Right kidney (tissue), 1 donor: ENCODE results near the gene KCNE4.
A peak's percentile ranks its signal among the peaks of the same experiment; 100 is the strongest.

Experiments
- DNase-seq: peaks from one replicate; pipeline ENCODE4 v3.0.0-alpha.2; 2016

The KCNE4 gene

DNA sequence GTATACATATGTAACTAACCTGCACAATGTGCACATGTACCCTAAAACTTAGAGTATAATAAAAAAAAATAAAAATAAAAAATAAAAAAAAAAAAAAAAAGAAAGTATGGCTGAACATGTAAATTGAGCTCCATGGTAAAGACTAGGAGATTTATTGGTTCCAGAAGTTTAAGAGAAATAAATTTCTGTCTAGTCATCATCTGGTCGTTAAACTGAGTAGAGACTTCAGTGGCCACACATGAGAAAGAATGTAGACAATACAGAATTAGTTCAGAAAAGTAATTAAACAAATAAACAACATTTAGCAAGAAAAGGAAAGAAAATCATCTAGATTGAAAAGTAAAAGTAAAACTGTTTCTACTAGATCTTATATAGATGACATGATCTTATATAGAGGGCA lies 12.4 kb upstream of the KCNE4 start:
- DNase-seq: no peak

DNA sequence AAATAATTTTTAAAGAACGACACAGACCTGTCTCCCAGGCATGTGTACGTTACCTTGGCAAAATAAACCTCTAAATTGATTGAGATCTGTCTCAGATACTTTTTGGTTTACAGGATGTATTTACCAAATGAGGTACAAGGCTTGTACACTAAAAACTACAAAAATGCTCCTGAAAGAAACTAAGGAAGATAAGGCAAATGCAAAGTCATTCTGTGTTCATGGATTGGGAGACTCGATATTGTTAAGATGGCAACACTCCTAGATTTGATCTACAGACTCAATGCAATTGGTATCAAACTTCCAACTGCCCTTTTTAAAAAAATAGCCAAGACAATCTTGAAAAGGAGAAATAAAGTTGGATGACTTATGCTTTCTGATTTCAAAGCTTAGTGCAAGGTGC lies 11.5 kb upstream of the KCNE4 start:
- no peak for DNase-seq

DNA sequence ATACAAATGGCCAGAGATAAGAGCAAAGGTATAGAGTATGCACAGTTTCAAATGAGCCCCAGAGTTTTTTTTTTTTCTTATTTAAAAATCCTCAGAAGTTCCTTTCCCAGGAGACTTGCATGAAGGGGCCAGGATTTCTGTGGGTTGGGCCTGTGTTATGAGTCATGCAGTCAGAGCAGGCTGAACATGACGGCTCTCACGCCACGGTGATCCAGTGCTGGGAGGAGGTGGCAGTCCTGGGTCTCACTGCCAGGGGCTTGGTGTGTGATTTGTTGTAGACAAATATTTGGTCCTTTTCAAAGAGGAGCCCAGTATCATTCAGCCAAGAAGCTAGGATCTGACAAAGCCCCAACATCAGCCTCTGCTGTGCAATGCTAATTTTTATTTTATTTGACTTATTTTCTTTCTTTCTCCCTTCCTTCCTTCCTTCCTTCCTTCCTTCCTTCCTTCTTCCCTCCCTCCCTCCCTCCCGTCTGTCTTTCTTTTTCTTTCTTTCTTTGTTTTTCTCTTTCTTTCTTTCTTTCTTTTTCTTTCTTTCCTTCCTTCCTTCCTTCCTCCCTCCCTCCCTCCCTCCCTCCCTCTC lies 10.4 kb upstream of the KCNE4 start:
- no peak for DNase-seq

DNA sequence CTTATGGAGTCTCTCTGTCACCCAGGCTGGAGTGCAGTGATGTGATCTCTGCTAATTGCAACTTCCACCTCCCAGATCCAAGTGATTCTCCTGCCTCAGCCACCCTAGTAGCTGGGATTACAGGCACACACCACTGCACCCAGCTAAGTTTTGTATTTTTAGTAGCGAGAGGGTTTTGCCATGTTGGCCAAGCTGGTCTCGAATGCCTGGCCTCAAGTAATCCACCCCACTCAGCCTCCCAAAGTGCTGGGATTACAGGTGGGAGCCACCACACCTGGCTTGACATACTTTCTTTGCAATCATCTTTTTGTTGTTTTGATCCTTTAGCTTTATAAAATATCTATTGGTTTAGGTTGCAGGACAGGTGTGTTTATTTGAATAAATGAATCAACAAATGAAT lies 9.7 kb upstream of the KCNE4 start:
- no peak for DNase-seq

DNA sequence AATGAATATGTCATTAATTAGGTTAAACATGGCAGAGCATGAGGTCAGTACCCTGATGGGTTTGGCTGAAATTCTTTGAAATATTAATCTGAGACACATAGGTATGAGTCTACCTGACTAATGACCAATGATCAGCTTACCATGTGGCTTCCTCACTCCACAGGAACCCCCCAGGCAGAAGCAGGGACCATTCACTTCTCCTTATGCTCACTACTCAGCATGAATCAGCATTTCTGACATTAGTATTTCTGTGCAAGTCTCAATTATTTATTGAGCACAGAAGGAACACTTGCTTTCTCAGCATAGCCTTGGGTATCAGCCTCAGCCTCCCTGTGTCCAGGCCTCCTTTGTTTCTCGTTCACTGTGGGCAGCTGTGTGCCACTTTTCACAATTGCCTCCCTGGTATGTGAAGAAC lies 9.3 kb upstream of the KCNE4 start:
- no peak for DNase-seq

DNA sequence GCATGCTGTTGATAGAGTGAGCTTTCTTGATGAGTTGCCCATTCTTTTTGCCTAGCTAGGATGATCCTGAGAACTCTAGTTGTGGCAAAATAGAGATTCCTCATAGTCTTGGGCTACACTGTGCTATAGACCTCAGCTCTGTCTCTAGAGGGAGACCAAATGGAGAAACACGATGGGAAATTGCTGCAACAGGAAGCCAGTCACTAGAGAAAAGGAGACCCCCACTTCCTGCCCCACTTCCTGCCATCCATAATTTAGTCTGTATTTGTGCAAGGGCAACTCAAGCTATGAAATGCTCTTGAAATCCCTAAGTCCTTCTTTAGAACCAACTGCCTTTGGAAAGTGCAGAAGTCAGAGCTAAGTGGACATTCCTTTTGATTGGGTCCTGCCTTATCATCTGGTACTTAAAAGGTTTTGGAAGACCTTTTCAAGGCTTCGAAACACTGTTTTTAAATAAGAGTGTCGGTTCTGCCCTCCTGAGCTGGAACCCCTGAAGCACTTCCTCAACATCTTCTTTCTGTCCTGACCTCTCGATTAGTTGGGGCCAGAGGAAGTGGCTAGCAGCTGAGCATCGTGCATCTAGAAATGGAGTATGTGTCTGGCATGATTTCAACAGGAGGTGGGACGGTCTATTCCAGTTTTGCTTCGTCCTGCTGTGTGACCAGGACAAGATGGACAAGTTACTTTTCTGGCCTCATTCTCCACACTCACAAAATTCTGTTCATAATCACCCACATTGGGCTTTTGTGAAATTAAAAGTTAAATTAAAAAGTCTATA lies 8.6 kb upstream of the KCNE4 start:
- no peak for DNase-seq

DNA sequence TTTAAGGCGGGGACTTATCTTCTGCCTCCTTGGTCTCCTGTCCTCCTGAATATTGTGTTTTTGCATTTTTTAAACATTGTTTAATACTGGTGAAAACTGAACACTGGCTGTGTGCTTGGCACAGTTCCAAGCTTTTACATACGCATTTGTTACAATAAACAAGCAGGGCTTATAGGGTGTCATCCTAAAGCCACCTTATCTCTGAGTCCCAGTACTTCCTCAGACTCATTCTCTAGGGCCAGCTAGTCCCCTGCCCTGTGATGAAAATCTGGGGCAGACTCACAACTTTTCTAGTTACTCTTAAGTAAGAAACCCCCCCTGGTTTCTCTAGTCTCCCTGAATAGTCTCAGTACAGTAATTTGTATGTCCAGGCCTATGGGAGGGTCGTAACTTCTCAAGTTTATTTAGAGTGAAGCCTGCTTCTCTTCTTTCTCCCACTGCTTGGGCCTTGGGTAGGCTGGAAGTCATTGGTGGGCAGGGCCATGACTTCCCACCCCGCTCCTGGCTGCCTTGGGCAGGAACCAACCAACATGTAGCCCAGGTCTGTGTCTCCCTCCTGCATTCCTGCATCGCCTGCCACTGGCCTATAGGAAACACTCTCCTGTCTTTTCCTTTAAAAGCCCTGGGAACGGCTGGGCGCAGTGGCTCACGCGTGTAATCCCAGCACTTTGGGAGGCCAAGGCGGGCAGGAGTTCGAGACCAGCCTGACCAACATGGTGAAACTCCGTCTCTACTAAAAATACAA lies 7.7 kb upstream of the KCNE4 start:
- DNase-seq: no peak

DNA sequence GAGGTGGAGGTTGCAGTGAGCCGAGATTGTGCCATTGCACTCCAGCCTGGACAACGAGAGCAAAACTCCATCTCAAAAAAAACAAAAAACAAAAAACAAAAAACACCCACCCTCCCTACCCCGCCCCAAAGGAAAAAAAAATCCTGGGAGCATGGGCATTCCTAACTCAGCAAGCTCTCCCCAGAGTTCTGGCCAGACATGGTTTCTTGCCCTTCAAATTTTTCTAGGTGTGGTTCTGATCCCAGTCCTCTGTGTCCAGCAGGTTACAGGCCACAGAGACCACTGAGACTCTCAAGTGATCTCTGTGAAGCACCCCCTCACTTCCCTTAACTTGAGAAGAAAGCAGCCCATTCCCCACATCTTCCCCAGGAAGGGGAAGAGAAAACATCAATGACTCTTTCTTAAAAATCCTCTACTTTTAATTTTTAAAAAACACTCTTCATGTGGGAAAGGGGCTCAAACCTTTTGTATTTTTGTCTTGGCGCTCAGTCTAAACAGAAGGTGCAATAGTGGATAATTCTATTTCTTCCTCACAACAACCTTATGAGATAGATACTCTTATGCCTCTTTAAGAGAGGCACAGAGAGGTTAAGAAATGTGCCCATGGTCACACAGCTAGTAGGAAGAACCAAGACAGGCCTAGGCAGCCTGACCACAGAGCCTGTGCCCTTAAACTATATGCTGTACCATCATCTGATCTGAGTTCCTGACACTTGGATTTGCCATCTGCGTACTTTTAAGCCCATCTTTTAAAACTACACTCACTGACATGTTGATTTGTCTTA lies 6.9 kb upstream of the KCNE4 start:
- DNase-seq: no peak

DNA sequence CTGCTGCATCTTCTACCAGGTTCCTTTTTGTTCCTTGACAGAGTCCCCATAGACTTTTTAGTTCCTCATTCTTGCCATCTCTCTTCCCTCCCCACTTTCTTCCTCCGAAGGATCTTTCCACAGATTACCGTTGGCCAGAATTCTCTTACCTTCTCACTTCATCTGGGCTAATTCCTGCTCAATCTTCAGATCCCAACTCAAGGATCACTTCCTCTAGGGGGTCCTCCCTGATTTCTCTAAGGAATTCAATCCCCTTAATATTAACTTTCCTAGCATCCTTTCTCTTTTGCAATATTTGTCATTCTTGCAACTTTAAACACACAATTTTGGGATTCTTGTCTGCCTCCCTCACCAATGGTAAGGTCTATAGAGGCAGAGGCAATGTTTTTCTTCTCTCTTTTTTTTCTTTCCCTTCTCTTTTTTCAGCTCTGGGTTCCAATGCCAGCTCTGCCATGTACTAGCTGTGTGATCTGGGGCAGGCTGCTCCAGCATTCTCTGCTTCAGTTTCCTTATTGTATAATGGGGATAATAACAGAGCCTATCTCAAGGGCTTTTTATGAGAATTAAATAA lies 5.4 kb upstream of the KCNE4 start:
- DNase-seq: no peak

DNA sequence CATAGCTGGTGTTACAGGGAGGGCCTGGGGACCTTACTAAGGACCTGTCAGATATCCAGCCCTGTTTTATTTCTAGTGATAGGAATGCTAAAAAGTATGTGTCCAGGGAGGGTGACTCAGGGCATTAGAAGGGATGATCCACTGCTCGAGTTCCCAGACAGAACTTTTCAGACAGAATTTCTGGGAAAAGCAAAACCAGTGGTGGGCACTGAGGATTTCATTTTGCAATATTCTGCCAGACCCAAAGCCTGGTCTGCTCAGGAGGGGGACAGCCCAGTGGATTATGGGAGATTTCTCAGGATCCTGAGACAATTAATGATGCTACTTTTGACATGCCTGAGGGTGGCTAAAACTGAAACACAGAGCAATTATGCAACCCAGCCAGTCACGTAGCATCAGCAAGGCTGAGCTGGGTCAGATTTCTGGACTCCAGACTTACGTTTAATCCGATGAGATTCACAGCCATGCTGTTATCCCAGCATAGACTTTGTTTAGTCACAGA lies 4.7 kb upstream of the KCNE4 start:
- DNase-seq: no peak

DNA sequence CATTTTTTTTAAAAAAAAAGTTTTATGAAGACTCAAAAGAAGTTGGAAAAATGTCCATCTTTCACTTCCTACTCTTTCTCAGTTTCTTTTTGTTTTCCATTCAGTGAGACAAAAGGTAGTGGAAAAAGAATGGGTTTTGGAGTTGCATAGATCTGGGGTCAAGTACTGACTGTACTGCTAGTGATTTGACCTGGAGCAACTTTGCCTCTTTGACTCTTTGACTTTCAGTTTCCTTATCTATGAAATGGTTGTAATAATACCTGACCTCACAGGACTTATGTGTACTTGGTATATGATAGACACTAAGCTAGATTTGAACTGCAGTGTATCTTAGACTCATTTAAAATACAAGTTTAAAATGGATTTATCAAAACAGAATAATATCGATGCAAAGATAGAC lies 3.5 kb upstream of the KCNE4 start:
- no peak for DNase-seq

DNA sequence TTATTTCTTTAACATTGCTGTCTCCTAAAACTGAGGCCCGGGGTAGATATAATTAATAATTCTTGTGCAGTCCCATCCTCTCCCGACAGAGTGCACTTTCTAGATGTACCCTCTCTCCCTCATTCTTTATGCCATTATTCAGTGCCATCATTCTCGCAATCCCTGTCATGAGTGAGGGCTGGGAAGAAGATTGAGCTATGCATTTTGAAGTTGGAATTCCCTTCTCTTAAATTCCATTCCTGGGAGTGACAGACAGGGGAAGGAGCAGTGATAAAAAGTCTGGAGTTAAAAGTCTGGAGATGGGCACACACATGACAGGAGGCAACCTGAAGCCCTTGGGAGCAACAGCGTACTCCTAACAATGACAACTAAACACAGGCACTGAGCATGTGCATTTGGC lies 2.6 kb upstream of the KCNE4 start:
- DNase-seq: no peak

DNA sequence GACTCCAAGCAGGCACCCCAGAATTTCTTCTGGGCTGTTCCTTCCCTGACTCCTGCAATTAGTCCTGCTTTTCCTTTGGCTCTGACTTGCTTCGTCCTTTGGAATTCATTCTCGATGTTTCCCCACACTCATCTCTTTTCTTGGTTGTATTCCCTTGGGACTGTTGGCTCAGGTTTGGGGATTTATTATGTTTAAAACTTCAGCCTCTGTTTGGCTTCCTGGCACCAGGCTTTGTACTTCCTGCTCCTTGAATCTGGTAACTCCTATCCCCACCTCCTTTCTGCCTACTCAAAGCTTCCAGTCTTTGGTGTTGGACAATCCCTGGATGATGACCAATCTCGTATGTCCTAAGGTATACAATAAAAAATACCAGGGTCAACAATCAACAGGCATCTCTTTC lies 1.8 kb upstream of the KCNE4 start:
- no peak for DNase-seq

DNA sequence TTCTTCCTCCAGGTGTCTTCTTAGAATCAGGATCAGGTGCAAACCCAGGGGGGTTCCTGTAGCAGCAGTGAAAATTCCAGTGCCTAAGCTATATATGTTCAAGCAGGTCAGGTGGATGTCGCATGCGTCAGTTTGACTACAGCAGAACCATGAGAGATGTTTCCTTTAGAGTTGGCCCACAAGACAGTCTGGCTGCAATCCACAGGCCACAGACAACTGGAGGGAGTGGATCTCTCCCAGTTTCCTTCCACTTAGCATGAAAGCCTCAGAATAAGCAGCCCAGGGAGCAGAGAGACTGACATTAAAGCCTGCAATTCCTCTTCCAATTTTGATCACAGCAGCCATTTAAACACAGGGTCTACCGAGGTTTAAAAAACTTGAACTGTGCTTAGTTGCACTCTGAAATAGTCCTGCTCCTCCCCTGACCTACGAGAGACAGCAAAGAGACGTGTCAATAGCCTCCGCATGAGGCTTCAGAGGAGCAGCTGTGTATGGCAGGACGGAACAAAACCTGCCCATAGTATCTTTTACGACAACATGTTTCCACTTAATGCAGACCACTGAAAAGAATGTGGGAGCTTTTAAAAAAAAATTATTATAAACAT lies 988 bp upstream of the KCNE4 start:
- DNase-seq: no peak

DNA sequence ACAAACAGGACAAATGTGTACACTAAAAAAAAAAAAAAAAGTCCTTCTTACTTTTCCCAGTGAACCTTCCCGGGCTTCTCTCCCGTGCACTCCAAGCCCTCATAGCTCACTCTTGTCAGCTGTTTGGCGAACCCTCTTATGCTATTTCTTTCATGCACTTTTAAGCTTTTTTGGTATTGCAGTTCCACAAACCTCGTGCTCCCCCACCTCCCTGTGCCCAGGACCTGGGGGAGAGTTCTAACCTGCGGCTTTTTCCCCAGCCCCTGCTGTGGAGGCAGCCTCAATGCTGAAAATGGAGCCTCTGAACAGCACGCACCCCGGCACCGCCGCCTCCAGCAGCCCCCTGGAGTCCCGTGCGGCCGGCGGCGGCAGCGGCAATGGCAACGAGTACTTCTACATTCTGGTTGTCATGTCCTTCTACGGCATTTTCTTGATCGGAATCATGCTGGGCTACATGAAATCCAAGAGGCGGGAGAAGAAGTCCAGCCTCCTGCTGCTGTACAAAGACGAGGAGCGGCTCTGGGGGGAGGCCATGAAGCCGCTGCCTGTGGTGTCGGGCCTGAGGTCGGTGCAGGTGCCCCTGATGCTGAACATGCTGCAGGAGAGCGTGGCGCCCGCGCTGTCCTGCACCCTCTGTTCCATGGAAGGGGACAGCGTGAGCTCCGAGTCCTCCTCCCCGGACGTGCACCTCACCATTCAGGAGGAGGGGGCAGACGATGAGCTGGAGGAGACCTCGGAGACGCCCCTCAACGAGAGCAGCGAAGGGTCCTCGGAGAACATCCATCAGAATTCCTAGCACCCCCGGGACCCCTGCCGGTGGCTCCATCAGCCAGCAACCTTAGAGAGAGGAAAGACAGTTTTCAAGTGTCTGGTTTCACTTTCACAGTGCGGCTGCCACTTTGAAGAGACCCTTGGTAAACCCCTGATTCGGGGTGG lies 826 bp downstream of the KCNE4 start:
- DNase-seq: peak; percentile 47

DNA sequence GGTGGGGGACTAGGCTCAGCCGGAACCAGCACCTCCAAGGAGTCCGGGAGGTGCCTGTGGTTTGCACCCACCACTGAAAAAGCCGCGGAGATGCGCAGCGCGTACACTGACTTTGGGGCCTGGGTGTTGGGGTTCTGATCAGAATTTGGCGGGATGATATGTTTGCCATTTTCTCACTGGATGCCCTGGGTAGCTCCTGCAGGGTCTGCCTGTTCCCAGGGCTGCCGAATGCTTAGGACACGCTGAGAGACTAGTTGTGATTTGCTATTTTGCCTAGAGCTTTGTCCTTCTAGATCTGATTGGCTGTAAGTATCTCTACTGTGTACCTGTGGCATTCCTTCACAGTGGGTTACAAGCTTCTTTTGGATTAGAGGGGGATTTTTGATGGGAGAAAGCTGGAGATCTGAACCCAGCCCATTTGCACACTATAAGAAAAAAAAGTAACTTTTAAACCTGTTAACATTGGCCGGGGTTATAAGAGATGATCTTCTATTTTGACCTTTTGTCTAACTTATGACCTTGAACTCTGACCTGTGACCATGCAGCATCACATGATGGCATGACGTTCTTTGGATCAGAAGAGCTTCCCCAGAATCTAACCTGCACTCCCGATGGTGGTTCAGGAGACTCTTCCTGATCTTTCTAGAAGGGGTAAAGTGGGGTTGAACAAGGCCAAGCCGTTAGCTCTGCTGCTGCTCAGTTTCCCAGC lies 1.6 kb downstream of the KCNE4 start:
- peak; percentile 37 for DNase-seq

DNA sequence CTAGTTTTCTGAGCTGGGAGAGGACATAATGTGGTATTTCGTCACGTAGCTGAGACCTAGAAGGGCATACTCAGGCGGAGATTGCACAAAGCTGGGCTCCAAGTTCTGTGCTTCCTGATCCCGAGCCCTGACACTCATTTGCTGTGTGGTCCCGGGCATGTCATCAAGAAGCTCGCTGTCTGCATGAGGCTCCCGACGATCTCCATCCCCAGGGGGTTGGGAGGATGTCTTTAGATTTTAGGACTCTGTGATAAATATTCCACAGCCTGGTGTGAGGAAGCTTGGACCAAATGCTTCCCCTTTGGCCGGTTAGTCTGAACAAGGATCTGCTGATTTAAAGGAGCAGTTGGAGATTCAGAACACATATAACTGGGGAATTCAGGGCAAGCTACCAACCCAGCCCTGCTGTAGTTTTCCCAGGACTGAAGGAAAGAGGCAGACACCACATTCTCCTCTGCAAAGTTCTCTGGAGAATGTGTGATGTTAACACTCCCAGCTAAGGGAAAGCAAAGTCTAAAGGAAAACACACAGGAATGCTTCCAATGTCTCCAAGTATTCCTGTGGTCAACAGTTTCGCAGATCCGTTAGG lies 2.3 kb downstream of the KCNE4 start:
- DNase-seq: peak; percentile 50

DNA sequence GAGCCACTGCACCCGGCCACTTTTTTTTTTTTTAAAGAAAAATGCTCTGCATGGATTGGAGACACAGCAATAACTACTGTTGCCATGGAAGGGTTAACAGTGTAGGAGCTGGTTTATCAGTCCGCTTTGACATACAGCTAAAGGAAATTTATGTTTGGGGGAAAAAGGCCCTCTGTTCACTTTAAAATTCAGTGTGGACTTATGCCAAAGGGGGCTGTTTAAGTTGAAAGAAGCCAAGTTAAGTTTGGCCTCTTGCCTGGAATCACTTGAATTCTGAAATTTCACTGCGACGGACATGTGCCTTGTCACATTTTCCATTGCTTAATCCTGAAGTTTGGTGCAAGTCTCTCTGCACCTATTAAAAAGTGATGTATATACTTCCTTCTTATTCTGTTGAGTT lies 3.1 kb downstream of the KCNE4 start:
- DNase-seq: peak; percentile 25

DNA sequence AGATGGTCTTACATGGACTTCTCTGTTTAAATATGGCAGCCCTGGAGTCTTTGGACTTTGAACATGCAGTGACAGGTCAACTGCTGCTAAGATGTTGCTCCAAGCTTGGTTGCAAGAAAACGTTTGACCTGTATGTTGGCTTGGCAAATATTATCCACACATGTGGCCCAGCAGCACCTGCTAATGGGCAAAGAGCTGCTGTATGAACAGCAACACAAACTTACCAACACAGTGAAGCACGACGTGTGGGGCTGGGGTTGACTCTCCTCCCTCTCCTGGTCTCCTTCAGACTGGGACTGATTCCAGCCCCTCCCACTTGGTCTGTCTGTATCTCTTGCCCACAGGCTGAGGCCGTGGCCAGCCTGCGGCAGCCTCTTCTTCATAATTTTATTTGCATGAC lies 3.8 kb downstream of the KCNE4 start:
- DNase-seq: peak; percentile 23
